OCI-LY7 (cell line): ENCODE results near the gene MOK.

Source experiments
- EZH2phosphoT487 ChIP-seq: fragments of 200-600 bp; sonication (generic); IDR thresholded peaks from 2 replicates; pipeline ENCODE4 v1.6.1; 2018; ENCODE audit warnings: low read depth, borderline replicate concordance, mild to moderate bottlenecking, mixed run types, antibody characterized with exemption, low read length, moderate library complexity, mixed read lengths
- TF ChIP-seq, protein P1 (sequence below): fragments of 200-600 bp; sonication (generic); conservative IDR thresholded peaks from 2 replicates; pipeline ENCODE4 v1.5.1; 2014; ENCODE audit warnings: mild to moderate bottlenecking, antibody characterized with exemption, low read length, moderate library complexity, mixed read lengths

DNA sequence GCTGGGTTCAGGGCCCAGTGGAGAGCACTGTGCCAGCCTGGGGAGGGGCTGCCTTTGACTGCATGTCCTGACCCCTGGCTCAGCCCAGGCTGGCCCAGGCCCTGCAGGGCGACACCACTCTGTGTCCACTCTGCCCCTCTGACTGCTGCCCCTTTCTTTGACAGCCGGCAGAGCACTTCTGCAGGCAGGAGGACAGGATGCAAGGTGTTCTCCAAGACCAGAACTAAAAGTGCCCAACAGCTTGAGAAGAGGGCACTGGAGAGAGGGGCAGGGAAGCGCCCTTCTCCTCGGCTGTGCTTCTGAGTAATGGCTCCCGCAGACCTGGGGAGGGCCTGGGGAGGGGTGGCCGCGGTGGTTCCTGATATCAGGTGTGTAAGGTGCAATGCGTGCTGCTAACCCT is 92.6 kb downstream of the MOK start:
- TF ChIP-seq, protein P1, sequence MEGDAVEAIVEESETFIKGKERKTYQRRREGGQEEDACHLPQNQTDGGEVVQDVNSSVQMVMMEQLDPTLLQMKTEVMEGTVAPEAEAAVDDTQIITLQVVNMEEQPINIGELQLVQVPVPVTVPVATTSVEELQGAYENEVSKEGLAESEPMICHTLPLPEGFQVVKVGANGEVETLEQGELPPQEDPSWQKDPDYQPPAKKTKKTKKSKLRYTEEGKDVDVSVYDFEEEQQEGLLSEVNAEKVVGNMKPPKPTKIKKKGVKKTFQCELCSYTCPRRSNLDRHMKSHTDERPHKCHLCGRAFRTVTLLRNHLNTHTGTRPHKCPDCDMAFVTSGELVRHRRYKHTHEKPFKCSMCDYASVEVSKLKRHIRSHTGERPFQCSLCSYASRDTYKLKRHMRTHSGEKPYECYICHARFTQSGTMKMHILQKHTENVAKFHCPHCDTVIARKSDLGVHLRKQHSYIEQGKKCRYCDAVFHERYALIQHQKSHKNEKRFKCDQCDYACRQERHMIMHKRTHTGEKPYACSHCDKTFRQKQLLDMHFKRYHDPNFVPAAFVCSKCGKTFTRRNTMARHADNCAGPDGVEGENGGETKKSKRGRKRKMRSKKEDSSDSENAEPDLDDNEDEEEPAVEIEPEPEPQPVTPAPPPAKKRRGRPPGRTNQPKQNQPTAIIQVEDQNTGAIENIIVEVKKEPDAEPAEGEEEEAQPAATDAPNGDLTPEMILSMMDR, result no peak
- no peak for TF ChIP-seq EZH2phosphoT487
